GM12878 (cell line): ENCODE results near the gene RPS3A. TPM values are rescaled to one million over a fixed set of nuclear protein-coding genes. Genes with fewer than 3 reads are reported as not detected.

ENCODE experiments used
- ATAC-seq: fragments of 200-7000 bp; cut with Tn5 transposase; 3 replicates; pipeline ENCODE4 v1.9.1; 2020; ENCODE audit warnings: mild to moderate bottlenecking, moderate library complexity
- BruUV-seq: library from RNA; stranded (reverse); fragments of 400-500 nt; replicated peaks from 2 replicates; lab custom pipeline; 2021; lab: Mats Ljungman, UMichigan
- CTCF ChIA-PET: fragments of 300-600 bp; sonication (Branson Sonifier 250); formaldehyde crosslinking; extraction: SDS; loops from one replicate; lab custom pipeline; 2021; ENCODE audit warnings: inconsistent platforms; lab: Yijun Ruan, JAX
- POLR2A ChIA-PET: fragments of 350-600 bp; formaldehyde crosslinking; extraction: SDS; loops from one replicate; lab custom pipeline; 2021; ENCODE audit warnings: inconsistent platforms; lab: Charles Lee
- RAD21 ChIA-PET: fragments of 300-600 bp; sonication (Branson Sonifier 250); formaldehyde crosslinking; loops from one replicate; lab custom pipeline; 2023; ENCODE audit warnings: antibody characterized with exemption; ENCODE audit not compliant: unreplicated experiment; lab: Charles Lee
- SMC1A ChIA-PET: fragments of 300-600 bp; sonication (Branson Sonifier 250); formaldehyde crosslinking; loops from one replicate; lab custom pipeline; 2023; ENCODE audit not compliant: unreplicated experiment, uncharacterized antibody; lab: Charles Lee
- DNase-seq: peaks from one replicate; pipeline ENCODE4 v3.0.0-alpha.2; 2011; ENCODE audit warnings: low read depth, low spot score
- FAIRE-seq: peaks from 3 replicates; lab custom pipeline; 2011; peaks lifted over from hg19 to GRCh38; lab: Jason Lieb, UNC
- H2AFZ ChIP-seq: 2 replicates; pipeline ENCODE4 v1.6.0; 2011; ENCODE audit warnings: low read depth, low read length, control low read depth; ENCODE audit not compliant: control insufficient read depth
- H3K27ac ChIP-seq: 2 replicates; pipeline ENCODE4 v1.5.1; 2011; ENCODE audit warnings: control low read depth; ENCODE audit not compliant: control insufficient read depth, insufficient read depth
- H3K27me3 ChIP-seq, 2 experiments: replicated peaks in 1 of 2; 2 replicates each; pipeline versions ENCODE4 v1.6.0 to v1.6.1; 2011; ENCODE audit warnings: low read length in 1 of 2; ENCODE audit not compliant: control insufficient read depth in 2 of 2, insufficient read depth in 2 of 2
- H3K36me3 ChIP-seq, 2 experiments: 2 replicates each; pipeline ENCODE4 v1.5.1; 2011; ENCODE audit warnings: low read length in 1 of 2; ENCODE audit not compliant: control insufficient read depth in 2 of 2, insufficient read depth in 2 of 2
- H3K4me1 ChIP-seq: 2 replicates; pipeline ENCODE4 v1.6.1; 2011; ENCODE audit warnings: mild to moderate bottlenecking, low read length, moderate library complexity, mixed read lengths; ENCODE audit not compliant: control insufficient read depth, insufficient read depth
- H3K4me2 ChIP-seq: 2 replicates; pipeline ENCODE4 v1.6.0; 2011; ENCODE audit warnings: control low read depth; ENCODE audit not compliant: control insufficient read depth, insufficient read depth
- H3K4me3 ChIP-seq: fragments of 200-600 bp; sonication (generic); 2 replicates; pipeline ENCODE4 v1.5.1; 2016
- H3K79me2 ChIP-seq: 2 replicates; pipeline ENCODE4 v1.6.0; 2011; ENCODE audit warnings: low read length; ENCODE audit not compliant: control insufficient read depth, insufficient read depth
- H3K9ac ChIP-seq: 2 replicates; pipeline ENCODE4 v1.8.0; 2011; ENCODE audit warnings: low read length, control low read depth, mixed read lengths; ENCODE audit not compliant: control insufficient read depth, insufficient read depth
- H3K9me3 ChIP-seq: replicated peaks from 3 replicates; pipeline ENCODE4 v1.5.1; 2011; ENCODE audit warnings: mild to moderate bottlenecking, low read length; ENCODE audit not compliant: control insufficient read depth, insufficient read depth
- H4K20me1 ChIP-seq: 2 replicates; pipeline ENCODE4 v1.6.0; 2011; ENCODE audit not compliant: control insufficient read depth, insufficient read depth
- CEBPB ChIP-seq, 2 experiments: fragments of 150-350 bp in 1 of 2; IDR thresholded peaks; 2 replicates each; pipeline ENCODE4 v1.6.1; 2012 to 2014; ENCODE audit warnings: low read depth in 2 of 2, low read length in 2 of 2, borderline replicate concordance in 1 of 2, inconsistent platforms in 1 of 2
- CHD2 ChIP-seq: IDR thresholded peaks from 2 replicates; pipeline ENCODE4 v1.6.1; 2011; ENCODE audit warnings: low read depth, low read length, improper control_type of control experiment, borderline replicate concordance
- MTA3 ChIP-seq: IDR thresholded peaks from 2 replicates; pipeline ENCODE4 v1.6.1; 2012; ENCODE audit warnings: low read length, inconsistent platforms, borderline replicate concordance
- NFIC ChIP-seq: IDR thresholded peaks from 2 replicates; pipeline ENCODE4 v1.6.1; 2012; ENCODE audit warnings: low read depth, mild to moderate bottlenecking, inconsistent platforms, low read length, moderate library complexity
- TARDBP ChIP-seq: IDR thresholded peaks from 2 replicates; pipeline ENCODE4 v1.6.1; 2016; ENCODE audit warnings: borderline replicate concordance
- ZNF622 ChIP-seq: fragments of 450-650 bp; IDR thresholded peaks from 2 replicates; pipeline ENCODE4 v1.6.1; 2017; ENCODE audit warnings: mild to moderate bottlenecking, inconsistent platforms
- WGBS: methylation state at CpG from one replicate; pipeline ENCODE4 v1.1.6; 2016; ENCODE audit warnings: low lambda C conversion rate; ENCODE audit not compliant: insufficient replicate concordance, insufficient coverage; ENCODE audit errors: missing lambda C conversion rate; 5-methylcytosine and 5-hydroxymethylcytosine counted together
- in situ Hi-C: fragments of 300-500 bp; cut with MboI; formaldehyde crosslinking; loops from 9 replicates; pipeline ENCODE4 v1.14.3; 2018; ENCODE audit warnings: mixed read lengths
- intact Hi-C: fragments of 100-400 bp; cut with micrococcal nuclease; formaldehyde crosslinking; loops from one replicate; pipeline ENCODE4 v1.14.2; 2022; ENCODE audit not compliant: unreplicated experiment
- polyA plus RNA-seq, 11 experiments: library from polyadenylated mRNA; depleted of rRNA in 4 of 11; unstranded in 6 of 11; stranded (reverse) in 5 of 11; fragments of >200 nt; fragmentation: Nextera tagmentation in 4 of 11; fragmentation: Illumina TruSeq in 1 of 11; extraction: Ambion mirVana in 4 of 11; extraction: Trizol in 1 of 11; gene quantifications; 1 replicate in 1 of 11; 2 replicates in 10 of 11; pipeline versions ENCODE4 v1.2.1 to v1.2.3, GENCODE V29; 2011 to 2016; ENCODE audit warnings: inconsistent platforms in 2 of 11, missing spikeins in 2 of 11, low read depth in 1 of 11
- total RNA-seq, 4 experiments: library from RNA; depleted of rRNA in 3 of 4; stranded (reverse); fragments of >200 nt in 3 of 4; fragmentation: Illumina TruSeq in 1 of 4; extraction: Trizol in 1 of 4; gene quantifications; 2 replicates each; pipeline versions ENCODE4 v1.2.1 to v1.2.3, GENCODE V29; 2013 to 2021
- TF ChIP-seq, protein P1 (sequence below): IDR thresholded peaks from 2 replicates; pipeline ENCODE4 v1.6.1; 2012; ENCODE audit warnings: mild to moderate bottlenecking, low read depth, low read length
- TF ChIP-seq, protein P2 (sequence below): fragments of 150-350 bp; IDR thresholded peaks from 2 replicates; pipeline ENCODE4 v1.6.1; 2014; ENCODE audit warnings: mild to moderate bottlenecking, low read depth, low read length
- TF ChIP-seq, protein P3 (sequence below): fragments of 450-650 bp; IDR thresholded peaks from 2 replicates; pipeline ENCODE4 v1.6.1; 2017; ENCODE audit warnings: mild to moderate bottlenecking

RPS3A gene
- total and polyA plus RNA-seq, 10 of the 15 experiments (the other 5 are each of a cell fraction or from before 2014, with no cell fraction given): 1,754 to 5,827 (median 3,527) TPM

DNA sequence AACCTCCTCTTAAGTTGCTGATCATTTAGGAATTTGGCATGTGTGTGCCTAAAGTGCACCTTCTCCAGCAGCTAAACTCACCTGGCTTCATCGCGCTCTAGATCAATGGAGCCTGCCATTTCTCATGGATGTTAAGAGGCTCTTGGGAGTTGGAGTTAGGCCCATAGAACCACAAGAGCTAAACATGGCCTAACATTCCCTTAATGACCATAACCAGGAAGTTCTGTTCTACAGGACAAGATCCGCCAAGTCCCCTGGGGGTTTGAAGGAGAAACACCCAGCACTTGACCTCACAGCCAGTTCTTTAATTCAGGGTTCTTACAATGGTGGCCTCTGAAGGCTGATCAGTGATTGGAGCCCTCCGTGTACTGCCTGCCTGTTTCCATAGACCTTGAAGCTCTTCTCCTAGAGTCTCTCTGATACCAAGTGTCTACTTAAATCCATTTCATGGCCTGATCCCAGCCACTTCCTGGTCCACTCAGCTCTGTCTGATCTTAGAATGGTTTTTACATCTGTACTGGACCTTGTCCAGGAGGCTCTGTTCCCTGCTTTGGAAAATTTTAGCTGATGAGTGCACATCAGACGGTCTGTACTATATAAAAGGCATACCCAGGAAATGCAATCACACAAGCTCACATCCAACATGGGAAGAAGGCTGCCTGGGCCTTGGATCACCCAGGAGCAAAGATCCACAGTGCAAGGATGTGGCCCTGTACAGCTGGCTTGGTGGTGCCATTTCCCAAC lies 45.1 kb downstream of the RPS3A start (continued):
- TF ChIP-seq, protein P1, sequence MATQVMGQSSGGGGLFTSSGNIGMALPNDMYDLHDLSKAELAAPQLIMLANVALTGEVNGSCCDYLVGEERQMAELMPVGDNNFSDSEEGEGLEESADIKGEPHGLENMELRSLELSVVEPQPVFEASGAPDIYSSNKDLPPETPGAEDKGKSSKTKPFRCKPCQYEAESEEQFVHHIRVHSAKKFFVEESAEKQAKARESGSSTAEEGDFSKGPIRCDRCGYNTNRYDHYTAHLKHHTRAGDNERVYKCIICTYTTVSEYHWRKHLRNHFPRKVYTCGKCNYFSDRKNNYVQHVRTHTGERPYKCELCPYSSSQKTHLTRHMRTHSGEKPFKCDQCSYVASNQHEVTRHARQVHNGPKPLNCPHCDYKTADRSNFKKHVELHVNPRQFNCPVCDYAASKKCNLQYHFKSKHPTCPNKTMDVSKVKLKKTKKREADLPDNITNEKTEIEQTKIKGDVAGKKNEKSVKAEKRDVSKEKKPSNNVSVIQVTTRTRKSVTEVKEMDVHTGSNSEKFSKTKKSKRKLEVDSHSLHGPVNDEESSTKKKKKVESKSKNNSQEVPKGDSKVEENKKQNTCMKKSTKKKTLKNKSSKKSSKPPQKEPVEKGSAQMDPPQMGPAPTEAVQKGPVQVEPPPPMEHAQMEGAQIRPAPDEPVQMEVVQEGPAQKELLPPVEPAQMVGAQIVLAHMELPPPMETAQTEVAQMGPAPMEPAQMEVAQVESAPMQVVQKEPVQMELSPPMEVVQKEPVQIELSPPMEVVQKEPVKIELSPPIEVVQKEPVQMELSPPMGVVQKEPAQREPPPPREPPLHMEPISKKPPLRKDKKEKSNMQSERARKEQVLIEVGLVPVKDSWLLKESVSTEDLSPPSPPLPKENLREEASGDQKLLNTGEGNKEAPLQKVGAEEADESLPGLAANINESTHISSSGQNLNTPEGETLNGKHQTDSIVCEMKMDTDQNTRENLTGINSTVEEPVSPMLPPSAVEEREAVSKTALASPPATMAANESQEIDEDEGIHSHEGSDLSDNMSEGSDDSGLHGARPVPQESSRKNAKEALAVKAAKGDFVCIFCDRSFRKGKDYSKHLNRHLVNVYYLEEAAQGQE: no peak
- TF ChIP-seq CEBPB (IDR thresholded peaks at IDR 0.05; ENCODE audit: borderline replicate concordance in 1 of 2, low read depth in 2 of 2, low read length in 2 of 2) (no peak), CHD2 (no peak), MTA3 (no peak)
- TF ChIP-seq, all 136 proteins: peak for 0

DNA sequence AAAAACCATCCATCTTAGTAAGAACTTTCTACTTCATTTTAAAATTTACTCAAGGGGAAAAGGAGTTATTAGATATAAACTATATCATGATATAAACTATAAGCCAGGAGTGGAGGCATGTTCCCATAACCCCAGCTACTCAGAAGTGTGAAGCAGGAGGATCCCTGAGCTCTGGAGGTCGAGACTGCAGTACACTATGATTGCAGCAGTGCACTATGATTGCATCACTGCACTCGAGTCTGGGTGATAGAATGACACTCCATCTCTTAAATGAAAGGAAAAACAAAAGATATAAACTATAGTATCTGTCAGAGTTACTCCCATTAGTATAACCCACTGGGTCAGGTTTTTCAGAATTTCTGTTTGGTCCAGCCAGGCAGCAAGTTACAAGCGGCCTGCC lies 47.6 kb downstream of the RPS3A start:
- H3K27ac ChIP-seq: no peak overlapping the region
- TF ChIP-seq, protein P2, sequence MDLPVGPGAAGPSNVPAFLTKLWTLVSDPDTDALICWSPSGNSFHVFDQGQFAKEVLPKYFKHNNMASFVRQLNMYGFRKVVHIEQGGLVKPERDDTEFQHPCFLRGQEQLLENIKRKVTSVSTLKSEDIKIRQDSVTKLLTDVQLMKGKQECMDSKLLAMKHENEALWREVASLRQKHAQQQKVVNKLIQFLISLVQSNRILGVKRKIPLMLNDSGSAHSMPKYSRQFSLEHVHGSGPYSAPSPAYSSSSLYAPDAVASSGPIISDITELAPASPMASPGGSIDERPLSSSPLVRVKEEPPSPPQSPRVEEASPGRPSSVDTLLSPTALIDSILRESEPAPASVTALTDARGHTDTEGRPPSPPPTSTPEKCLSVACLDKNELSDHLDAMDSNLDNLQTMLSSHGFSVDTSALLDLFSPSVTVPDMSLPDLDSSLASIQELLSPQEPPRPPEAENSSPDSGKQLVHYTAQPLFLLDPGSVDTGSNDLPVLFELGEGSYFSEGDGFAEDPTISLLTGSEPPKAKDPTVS: no peak
- no peak for TF ChIP-seq ZNF622
- no peak for TF ChIP-seq NFIC
- TF ChIP-seq, protein P3, sequence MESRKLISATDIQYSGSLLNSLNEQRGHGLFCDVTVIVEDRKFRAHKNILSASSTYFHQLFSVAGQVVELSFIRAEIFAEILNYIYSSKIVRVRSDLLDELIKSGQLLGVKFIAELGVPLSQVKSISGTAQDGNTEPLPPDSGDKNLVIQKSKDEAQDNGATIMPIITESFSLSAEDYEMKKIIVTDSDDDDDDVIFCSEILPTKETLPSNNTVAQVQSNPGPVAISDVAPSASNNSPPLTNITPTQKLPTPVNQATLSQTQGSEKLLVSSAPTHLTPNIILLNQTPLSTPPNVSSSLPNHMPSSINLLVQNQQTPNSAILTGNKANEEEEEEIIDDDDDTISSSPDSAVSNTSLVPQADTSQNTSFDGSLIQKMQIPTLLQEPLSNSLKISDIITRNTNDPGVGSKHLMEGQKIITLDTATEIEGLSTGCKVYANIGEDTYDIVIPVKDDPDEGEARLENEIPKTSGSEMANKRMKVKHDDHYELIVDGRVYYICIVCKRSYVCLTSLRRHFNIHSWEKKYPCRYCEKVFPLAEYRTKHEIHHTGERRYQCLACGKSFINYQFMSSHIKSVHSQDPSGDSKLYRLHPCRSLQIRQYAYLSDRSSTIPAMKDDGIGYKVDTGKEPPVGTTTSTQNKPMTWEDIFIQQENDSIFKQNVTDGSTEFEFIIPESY: no peak
- TF ChIP-seq TARDBP: no peak
- DNase-seq: no peak
- H3K4me2 ChIP-seq: no peak overlapping the region
- H3K36me3 ChIP-seq: no peaks in the 10 kb centered on the region
- no peaks in the 10 kb centered on the region for H3K79me2 ChIP-seq
- 25% methylated on average over 3 of the region's 3 CpGs for WGBS
- ChIA-PET RAD21 (no interaction called here), SMC1A (no interaction called here), POLR2A (no interaction called here), CTCF (no interaction called here)
- no peak for FAIRE-seq
- in situ Hi-C loops (no loop called here), intact Hi-C loops (no loop called here)
- no TSS peak for BruUV-seq
- H3K27me3 ChIP-seq: no peaks in the 10 kb centered on the region
- no peak overlapping the region for H3K9ac ChIP-seq
- no peaks in the 10 kb centered on the region for H4K20me1 ChIP-seq
- ATAC-seq: no peak
- H2AFZ ChIP-seq: no peak overlapping the region
- no peaks in the 10 kb centered on the region for H3K4me1 ChIP-seq
- H3K4me3 ChIP-seq: no peak overlapping the region
- H3K9me3 ChIP-seq: no peaks in the 10 kb centered on the region
